K562 (cell line): ENCODE data around the gene MMP28. TPM values are rescaled to one million over a fixed set of nuclear protein-coding genes. Genes with fewer than 3 reads are reported as not detected.

Experiments used
- ATAC-seq: fragments of 200-7000 bp; cut with Tn5 transposase; 3 replicates; pipeline ENCODE4 v1.9.1; 2020; ENCODE audit warnings: moderate library complexity
- BruUV-seq: library from RNA; stranded (reverse); fragments of 400-500 nt; replicated peaks from 2 replicates; lab custom pipeline; 2021; lab: Mats Ljungman, UMichigan
- CTCF ChIA-PET: fragments of 300-600 bp; formaldehyde crosslinking; extraction: SDS; loops from one replicate; lab custom pipeline; 2021; ENCODE audit warnings: low intra/inter-chr PET ratio; lab: Yijun Ruan, JAX
- POLR2A ChIA-PET: fragments of 300-600, 350-650 bp; sonication (Branson Sonifier 250); formaldehyde crosslinking; extraction: SDS; loops from one replicate; lab custom pipeline; 2021; ENCODE audit warnings: antibody characterized with exemption, inconsistent platforms; lab: Yijun Ruan, JAX
- DNase-seq, 4 experiments: peaks; one replicate each; pipeline versions ENCODE4 v3.0.0 to v3.0.0-alpha.2; 2011 to 2018; ENCODE audit warnings: low spot score in 3 of 4, mixed read lengths in 3 of 4; ENCODE audit errors: extremely low read depth in 1 of 4
- FAIRE-seq: peaks from 2 replicates; lab custom pipeline; 2011; peaks lifted over from hg19 to GRCh38; lab: Jason Lieb, UNC
- H2AFZ ChIP-seq: 2 replicates; pipeline ENCODE4 v1.6.0; 2011; ENCODE audit warnings: low read depth, low read length, control low read depth, inconsistent platforms
- H3K27ac ChIP-seq: fragments of 200-600 bp; 3 replicates; pipeline ENCODE4 v1.8.0; 2011; ENCODE audit warnings: low read depth, mild to moderate bottlenecking, control low read depth, inconsistent platforms, low read length, moderate library complexity, mixed read lengths; ENCODE audit errors: extremely low read depth
- H3K27me3 ChIP-seq, 2 experiments: fragments of 300-600 bp in 1 of 2; 2 replicates in 1 of 2; 3 replicates in 1 of 2; pipeline versions ENCODE4 v1.6.0 to v1.8.0; 2011; ENCODE audit warnings: inconsistent platforms in 2 of 2, low read length in 2 of 2, mild to moderate bottlenecking in 1 of 2, mixed read lengths in 1 of 2, moderate library complexity in 1 of 2; ENCODE audit not compliant: control insufficient read depth in 2 of 2, insufficient read depth in 2 of 2
- H3K36me3 ChIP-seq: fragments of 300-600 bp; 3 replicates; pipeline ENCODE4 v1.8.0; 2011; ENCODE audit warnings: mild to moderate bottlenecking, low read length, inconsistent platforms; ENCODE audit not compliant: control insufficient read depth, insufficient read depth
- H3K4me1 ChIP-seq, 2 experiments: fragments of 200-600 bp in 1 of 2; replicated peaks in 1 of 2; 2 replicates in 1 of 2; 3 replicates in 1 of 2; pipeline versions ENCODE4 v1.5.1 to v1.8.0; 2011; ENCODE audit warnings: inconsistent platforms in 2 of 2, low read length in 2 of 2, mild to moderate bottlenecking in 1 of 2, mixed read lengths in 1 of 2, moderate library complexity in 1 of 2; ENCODE audit not compliant: control insufficient read depth in 2 of 2, insufficient read depth in 2 of 2
- H3K4me2 ChIP-seq: 2 replicates; pipeline ENCODE4 v1.6.1; 2011; ENCODE audit warnings: low read length, control low read depth, inconsistent platforms, mixed read lengths; ENCODE audit not compliant: insufficient read depth
- H3K4me3 ChIP-seq: fragments of 200-600 bp; sonication (generic), shearing (Covaris generic); 2 replicates; pipeline ENCODE4 v1.5.1; 2016; ENCODE audit warnings: control low read depth, inconsistent platforms
- H3K79me2 ChIP-seq: fragments of 200-600 bp; 3 replicates; pipeline ENCODE4 v1.8.0; 2011; ENCODE audit warnings: low read length, inconsistent platforms; ENCODE audit not compliant: control insufficient read depth, insufficient read depth
- H3K9ac ChIP-seq, 2 experiments: 2 replicates each; pipeline versions ENCODE4 v1.6.0 to v1.6.1; 2011; ENCODE audit warnings: low read depth in 2 of 2, low read length in 2 of 2, control low read depth in 1 of 2, inconsistent platforms in 1 of 2, mild to moderate bottlenecking in 1 of 2, mixed read lengths in 1 of 2; ENCODE audit not compliant: insufficient read depth in 1 of 2
- H3K9me1 ChIP-seq: one replicate; pipeline ENCODE4 v1.6.0; 2011; ENCODE audit warnings: inconsistent platforms, mild to moderate bottlenecking, low read length, moderate library complexity; ENCODE audit not compliant: control insufficient read depth, insufficient read depth
- H3K9me3 ChIP-seq: replicated peaks from 2 replicates; pipeline ENCODE4 v1.5.1; 2011; ENCODE audit warnings: low read depth, low read length, inconsistent platforms; ENCODE audit not compliant: control insufficient read depth, insufficient read depth
- H4K20me1 ChIP-seq: replicated peaks from 2 replicates; pipeline ENCODE4 v1.6.1; 2011; ENCODE audit warnings: low read length, inconsistent platforms, mixed read lengths; ENCODE audit not compliant: control insufficient read depth, insufficient read depth
- BHLHE40 ChIP-seq: IDR thresholded peaks from 2 replicates; pipeline ENCODE4 v1.6.1; 2011; ENCODE audit warnings: low read length, improper control_type of control experiment
- CBX3 ChIP-seq, 2 experiments: IDR thresholded peaks; 1 replicate in 1 of 2; 2 replicates in 1 of 2; pipeline ENCODE4 v1.6.1; 2012; ENCODE audit warnings: inconsistent platforms in 2 of 2, low read length in 2 of 2, borderline replicate concordance in 1 of 2, control low read depth in 1 of 2
- CBX5 ChIP-seq: IDR thresholded peaks from 2 replicates; pipeline ENCODE4 v1.6.1; 2014; ENCODE audit warnings: low read depth, borderline replicate concordance
- COPS2 ChIP-seq: fragments of 450-650 bp; conservative IDR thresholded peaks from 2 replicates; pipeline ENCODE4 v1.6.1; 2016; ENCODE audit warnings: mild to moderate bottlenecking, moderate library complexity
- ERF ChIP-seq: fragments of 450-650 bp; formaldehyde crosslinking; IDR thresholded peaks from 2 replicates; pipeline ENCODE4 v1.4.0; 2020; ENCODE audit warnings: mild to moderate bottlenecking, mixed read lengths
- PHF8 ChIP-seq: fragments of 200-600 bp; sonication (generic); IDR thresholded peaks from 2 replicates; pipeline ENCODE4 v1.6.1; 2012; ENCODE audit warnings: mixed run types, mild to moderate bottlenecking, inconsistent platforms, low read length, moderate library complexity, borderline replicate concordance
- RB1 ChIP-seq: fragments of 450-650 bp; IDR thresholded peaks from 2 replicates; pipeline ENCODE4 v1.6.1; 2017; ENCODE audit warnings: low read depth, mild to moderate bottlenecking
- TAL1 ChIP-seq: fragments of 450-650 bp; IDR thresholded peaks from 2 replicates; pipeline ENCODE4 v1.6.1; 2016; ENCODE audit warnings: mild to moderate bottlenecking
- ZNF408 ChIP-seq: fragments of 250-450 bp; sonication (Bioruptor Pico); IDR thresholded peaks from 2 replicates; pipeline ENCODE4 v1.4.0; 2020; ENCODE audit warnings: low read depth, mild to moderate bottlenecking, moderate library complexity
- ZNF79 ChIP-seq: fragments of 250-450 bp; sonication (Bioruptor Pico); IDR thresholded peaks from 2 replicates; pipeline ENCODE4 v1.4.0; 2020; ENCODE audit warnings: low read depth, mild to moderate bottlenecking, moderate library complexity
- WGBS: fragments of 100-300 bp; shearing (Covaris generic); methylation state at CpG from one replicate; pipeline ENCODE4 v1.1.6; 2016; ENCODE audit warnings: low coverage, mixed read lengths; ENCODE audit not compliant: insufficient coverage; ENCODE audit errors: missing lambda C conversion rate; 5-methylcytosine and 5-hydroxymethylcytosine counted together
- in situ Hi-C: fragments of 300-500 bp; cut with MboI; formaldehyde crosslinking; loops from 4 replicates; pipeline ENCODE4 v1.15.0; 2018; ENCODE audit warnings: inconsistent platforms, mixed read lengths
- intact Hi-C: fragments of 100-400 bp; cut with micrococcal nuclease; formaldehyde crosslinking; loops from 2 replicates; pipeline ENCODE4 v1.14.2; 2022
- polyA plus RNA-seq, 8 experiments: library from polyadenylated mRNA; depleted of rRNA in 4 of 8; stranded (reverse) in 5 of 8; unstranded in 3 of 8; fragments of >200 nt; fragmentation: Nextera tagmentation in 2 of 8; fragmentation: Illumina TruSeq in 1 of 8; extraction: Ambion mirVana in 2 of 8; extraction: Trizol in 1 of 8; gene quantifications; 2 replicates each; pipeline versions ENCODE4 v1.2.1 to v1.2.3, GENCODE V29; 2011 to 2014; ENCODE audit warnings: inconsistent platforms in 1 of 8, missing spikeins in 1 of 8
- total RNA-seq, 7 experiments: library from RNA; depleted of rRNA in 6 of 7; stranded (reverse); fragments of >200 nt in 6 of 7; fragmentation: Illumina TruSeq in 2 of 7; extraction: Trizol in 2 of 7; gene quantifications; 2 replicates each; pipeline versions ENCODE4 v1.2.1 to v1.2.3, GENCODE V29; 2011 to 2021; ENCODE audit warnings: low replicate concordance in 1 of 7
- TF ChIP-seq, protein P1 (sequence below): IDR thresholded peaks from 2 replicates; pipeline ENCODE4 v1.6.1; 2011; ENCODE audit warnings: borderline replicate concordance, low read depth, mild to moderate bottlenecking, moderate library complexity, low read length; ENCODE audit not compliant: insufficient read depth, poor library complexity, severe bottlenecking
- TF ChIP-seq, protein P2 (sequence below): sonication (generic); formaldehyde crosslinking; IDR thresholded peaks from 2 replicates; pipeline ENCODE4 v1.8.0; 2022; ENCODE audit warnings: missing genetic modification reagents, mild to moderate bottlenecking, moderate library complexity, borderline replicate concordance

The MMP28 gene
- total and polyA plus RNA-seq, 9 of the 15 experiments (the other 6 are each of a cell fraction or from before 2014, with no cell fraction given): not detected

DNA sequence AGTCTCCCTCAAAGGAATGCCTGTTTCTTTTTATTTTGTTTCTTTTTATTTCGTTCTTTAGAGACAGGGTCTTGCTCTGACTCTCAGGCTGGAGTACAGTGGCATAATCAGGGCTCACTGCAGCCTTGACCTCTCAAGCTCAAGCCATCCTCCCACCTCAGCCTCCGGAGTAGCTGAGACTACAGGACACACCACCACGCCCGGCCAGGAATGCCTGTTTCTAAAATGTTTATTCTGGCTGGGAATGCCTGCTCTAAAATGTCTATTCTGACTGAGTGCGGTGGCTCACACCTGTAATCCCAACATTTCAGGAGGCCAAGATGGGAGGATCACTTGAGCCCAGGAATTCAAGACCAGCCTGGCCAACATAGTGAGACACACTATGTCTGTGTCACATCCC, 2.5 kb upstream of the MMP28 start:
- H3K4me3 ChIP-seq: no peak overlapping the region
- WGBS: 0% methylated on average over 5 of the region's 5 CpGs
- no peaks in the 10 kb centered on the region for H3K9me1 ChIP-seq
- peaks cover 36 to 58% of the 10 kb centered on the region in 2 experiments for H3K27me3 ChIP-seq
- H3K9me3 ChIP-seq: no peaks in the 10 kb centered on the region
- H3K4me1 ChIP-seq: peaks cover 3 to 14% of the 10 kb centered on the region in 2 experiments
- H2AFZ ChIP-seq: no peak overlapping the region
- H3K4me2 ChIP-seq: no peak overlapping the region
- H3K36me3 ChIP-seq: no peaks in the 10 kb centered on the region
- ATAC-seq (no peak), DNase-seq (no peak), FAIRE-seq (no peak)
- no peak overlapping the region for H3K9ac ChIP-seq
- H3K79me2 ChIP-seq: no peaks in the 10 kb centered on the region
- CTCF ChIA-PET: no interaction called here
- no peak for TF ChIP-seq BHLHE40
- TF ChIP-seq ZNF79 (CRISPR knock-in tag): no peak
- TF ChIP-seq COPS2: no peak
- TF ChIP-seq TAL1: no peak
- in situ Hi-C loops (no loop called here), intact Hi-C loops (no loop called here)
- peaks cover 4% of the 10 kb centered on the region; the same call in 1 of the 2 replicates for H4K20me1 ChIP-seq
- POLR2A ChIA-PET: interaction anchor here (0.6 kb wide), 1 partner anchor 357 kb away, joined by 3 read pairs; no protein-coding TSS in a partner anchor
- no TSS peak for BruUV-seq
- H3K27ac ChIP-seq: no peak overlapping the region

DNA sequence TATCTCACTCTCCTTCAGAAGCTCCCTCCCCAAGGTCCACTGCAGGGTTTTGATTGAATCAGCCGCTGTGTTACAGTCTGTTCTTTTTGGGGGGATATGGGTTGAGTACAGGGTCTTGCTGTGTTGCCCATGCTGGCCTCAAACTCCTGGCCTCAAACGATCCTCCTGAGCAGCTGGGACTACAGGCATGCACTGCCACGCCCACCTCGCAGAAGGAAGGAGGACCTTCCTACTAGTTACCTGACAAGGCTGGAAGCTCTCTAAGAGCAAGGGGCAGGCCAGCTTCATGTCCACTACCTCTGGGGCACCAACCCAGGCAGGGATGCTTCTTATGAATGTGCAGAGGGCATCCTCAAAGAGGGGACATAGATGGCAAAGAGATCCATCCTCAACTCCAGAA, 1.9 kb upstream of the MMP28 start:
- 0% methylated on average over 4 of the region's 4 CpGs for WGBS
- peaks cover 3 to 14% of the 10 kb centered on the region in 2 experiments for H3K4me1 ChIP-seq
- no peak overlapping the region for H3K4me2 ChIP-seq
- peaks cover 4% of the 10 kb centered on the region; the same call in 1 of the 2 replicates for H4K20me1 ChIP-seq
- H3K9ac ChIP-seq: no peak overlapping the region
- H2AFZ ChIP-seq: no peak overlapping the region
- no peaks in the 10 kb centered on the region for H3K9me1 ChIP-seq
- BruUV-seq: no TSS peak
- peaks cover 40 to 63% of the 10 kb centered on the region in 2 experiments for H3K27me3 ChIP-seq
- H3K79me2 ChIP-seq: no peaks in the 10 kb centered on the region
- intact Hi-C loops (no loop called here), in situ Hi-C loops (no loop called here)
- POLR2A ChIA-PET: interaction anchor here (0.6 to 2.0 kb wide), 2 partner anchors 12 to 357 kb away, joined by 3 to 13 read pairs; partner anchors contain the start of gene TAF15
- H3K4me3 ChIP-seq: no peak overlapping the region
- FAIRE-seq: no peak
- no peaks in the 10 kb centered on the region for H3K9me3 ChIP-seq
- ATAC-seq: no peak
- H3K27ac ChIP-seq: no peak overlapping the region
- CTCF ChIA-PET: no interaction called here
- H3K36me3 ChIP-seq: no peaks in the 10 kb centered on the region
- DNase-seq: no peak
- TF ChIP-seq PHF8 (no peak), CBX5 (no peak), RB1 (no peak), ERF (no peak), ZNF408 (CRISPR knock-in tag) (no peak), CBX3 (IDR thresholded peaks at IDR 0.05; ENCODE audit: borderline replicate concordance in 1 of 2, low read length in 2 of 2) (no peak)
- TF ChIP-seq, protein P1, sequence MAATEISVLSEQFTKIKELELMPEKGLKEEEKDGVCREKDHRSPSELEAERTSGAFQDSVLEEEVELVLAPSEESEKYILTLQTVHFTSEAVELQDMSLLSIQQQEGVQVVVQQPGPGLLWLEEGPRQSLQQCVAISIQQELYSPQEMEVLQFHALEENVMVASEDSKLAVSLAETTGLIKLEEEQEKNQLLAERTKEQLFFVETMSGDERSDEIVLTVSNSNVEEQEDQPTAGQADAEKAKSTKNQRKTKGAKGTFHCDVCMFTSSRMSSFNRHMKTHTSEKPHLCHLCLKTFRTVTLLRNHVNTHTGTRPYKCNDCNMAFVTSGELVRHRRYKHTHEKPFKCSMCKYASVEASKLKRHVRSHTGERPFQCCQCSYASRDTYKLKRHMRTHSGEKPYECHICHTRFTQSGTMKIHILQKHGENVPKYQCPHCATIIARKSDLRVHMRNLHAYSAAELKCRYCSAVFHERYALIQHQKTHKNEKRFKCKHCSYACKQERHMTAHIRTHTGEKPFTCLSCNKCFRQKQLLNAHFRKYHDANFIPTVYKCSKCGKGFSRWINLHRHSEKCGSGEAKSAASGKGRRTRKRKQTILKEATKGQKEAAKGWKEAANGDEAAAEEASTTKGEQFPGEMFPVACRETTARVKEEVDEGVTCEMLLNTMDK: no peak
- TF ChIP-seq, protein P2, sequence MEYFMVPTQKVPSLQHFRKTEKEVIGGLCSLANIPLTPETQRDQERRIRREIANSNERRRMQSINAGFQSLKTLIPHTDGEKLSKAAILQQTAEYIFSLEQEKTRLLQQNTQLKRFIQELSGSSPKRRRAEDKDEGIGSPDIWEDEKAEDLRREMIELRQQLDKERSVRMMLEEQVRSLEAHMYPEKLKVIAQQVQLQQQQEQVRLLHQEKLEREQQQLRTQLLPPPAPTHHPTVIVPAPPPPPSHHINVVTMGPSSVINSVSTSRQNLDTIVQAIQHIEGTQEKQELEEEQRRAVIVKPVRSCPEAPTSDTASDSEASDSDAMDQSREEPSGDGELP: no peak
